ENCODE results near the gene XKR7.
"Not testable (repeated sequence)": the region's sequence is repeated elsewhere in the genome, so short reads cannot be mapped to it uniquely, and the experiment has no call there.

The XKR7 gene

GRCh38 chr20:32018269-32019155 lies 50.6 kb downstream of the XKR7 start:
- DNase-seq = peak; percentile 22

- no peak for DNase-seq
These were observed 51.2 kb downstream of the XKR7 start for GRCh38 chr20:32019156-32019510.

GRCh38 chr20:32019563-32020463 lies 51.9 kb downstream of the XKR7 start:
- no peak for DNase-seq

GRCh38 chr20:32021091-32021490 lies 53.1 kb downstream of the XKR7 start:
- no peak for DNase-seq

- DNase-seq = no peak
These were observed 56.8 kb downstream of the XKR7 start for GRCh38 chr20:32024683-32025295.

- DNase-seq = no peak
These were observed 59.7 kb downstream of the XKR7 start for GRCh38 chr20:32027643-32028042.

GRCh38 chr20:32028647-32029372 lies 60.9 kb downstream of the XKR7 start:
- no peak for DNase-seq

GRCh38 chr20:32029561-32029960 lies 61.6 kb downstream of the XKR7 start:
- no peak for DNase-seq

GRCh38 chr20:32031007-32031958 lies 63.3 kb downstream of the XKR7 start:
- peak; percentile 42 for DNase-seq

- DNase-seq = no peak
These were observed 65.4 kb downstream of the XKR7 start for GRCh38 chr20:32033316-32033715.

- DNase-seq = not testable (repeated sequence)
These were observed 65.8 kb downstream of the XKR7 start for GRCh38 chr20:32033721-32034120.

GRCh38 chr20:32034581-32035425 lies 66.9 kb downstream of the XKR7 start:
- no peak for DNase-seq

GRCh38 chr20:32035426-32035779 lies 67.5 kb downstream of the XKR7 start:
- DNase-seq = no peak

- DNase-seq = no peak
These were observed 68.3 kb downstream of the XKR7 start for GRCh38 chr20:32036252-32036651.

- DNase-seq = no peak
These were observed 69.0 kb downstream of the XKR7 start for GRCh38 chr20:32036716-32037485.

GRCh38 chr20:32037929-32038328 lies 70.0 kb downstream of the XKR7 start:
- DNase-seq = no peak

GRCh38 chr20:32040142-32040953 lies 72.4 kb downstream of the XKR7 start:
- no peak for DNase-seq

GRCh38 chr20:32045999-32046398 lies 78.0 kb downstream of the XKR7 start:
- no peak for DNase-seq

- no peak for DNase-seq
These were observed 82.4 kb downstream of the XKR7 start for GRCh38 chr20:32050324-32050841.
